ENCODE results near the gene TTC39C. TPM values are rescaled to one million over a fixed set of nuclear protein-coding genes. Genes with fewer than 3 reads are reported as not detected.
"Not testable (repeated sequence)": the region's sequence is repeated elsewhere in the genome, so short reads cannot be mapped to it uniquely, and the experiment has no call there.

The TTC39C gene
- total and polyA plus RNA-seq, 2 experiments from 2014 or later = 23.9 to 41.6 TPM

DNA sequence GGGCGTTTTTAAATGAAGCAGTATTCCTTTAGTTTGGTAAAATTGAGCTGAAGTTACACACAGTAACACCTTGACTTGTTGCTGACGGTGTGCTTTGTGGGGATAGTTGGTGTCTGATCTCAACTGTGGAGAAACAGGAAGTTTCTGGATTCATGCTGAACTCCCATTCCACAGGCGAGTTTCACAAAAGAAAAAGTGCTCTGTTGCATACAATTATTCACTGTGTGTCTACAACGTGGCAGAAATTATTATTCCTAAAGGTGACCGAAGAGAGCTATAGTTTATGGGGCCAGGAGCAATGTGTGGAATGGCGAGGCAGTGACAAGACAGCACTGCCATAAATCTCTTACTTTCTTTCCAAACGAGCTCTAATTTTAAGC lies 123.8 kb downstream of the TTC39C start:
- H3K79me2 ChIP-seq = no peaks in the 10 kb centered on the region
- TF ChIP-seq EZH2phosphoT487 (IDR thresholded peaks at IDR 0.05; ENCODE audit: low read depth, severe bottlenecking, unreplicated experiment) (no peak), EZH2 (IDR thresholded peaks at IDR 0.05; ENCODE audit: borderline replicate concordance) (no peak)
- TF ChIP-seq, protein P1, sequence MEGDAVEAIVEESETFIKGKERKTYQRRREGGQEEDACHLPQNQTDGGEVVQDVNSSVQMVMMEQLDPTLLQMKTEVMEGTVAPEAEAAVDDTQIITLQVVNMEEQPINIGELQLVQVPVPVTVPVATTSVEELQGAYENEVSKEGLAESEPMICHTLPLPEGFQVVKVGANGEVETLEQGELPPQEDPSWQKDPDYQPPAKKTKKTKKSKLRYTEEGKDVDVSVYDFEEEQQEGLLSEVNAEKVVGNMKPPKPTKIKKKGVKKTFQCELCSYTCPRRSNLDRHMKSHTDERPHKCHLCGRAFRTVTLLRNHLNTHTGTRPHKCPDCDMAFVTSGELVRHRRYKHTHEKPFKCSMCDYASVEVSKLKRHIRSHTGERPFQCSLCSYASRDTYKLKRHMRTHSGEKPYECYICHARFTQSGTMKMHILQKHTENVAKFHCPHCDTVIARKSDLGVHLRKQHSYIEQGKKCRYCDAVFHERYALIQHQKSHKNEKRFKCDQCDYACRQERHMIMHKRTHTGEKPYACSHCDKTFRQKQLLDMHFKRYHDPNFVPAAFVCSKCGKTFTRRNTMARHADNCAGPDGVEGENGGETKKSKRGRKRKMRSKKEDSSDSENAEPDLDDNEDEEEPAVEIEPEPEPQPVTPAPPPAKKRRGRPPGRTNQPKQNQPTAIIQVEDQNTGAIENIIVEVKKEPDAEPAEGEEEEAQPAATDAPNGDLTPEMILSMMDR (IDR thresholded peaks at IDR 0.05; ENCODE audit: poor library complexity) = no peak
- H4K20me1 ChIP-seq (ENCODE audit: insufficient read depth, poor library complexity, severe bottlenecking) = no peaks in the 10 kb centered on the region
- H3K27ac ChIP-seq = peak overlapping the region; percentile 58
- H3K4me2 ChIP-seq = peak overlapping the region; percentile 84
- WGBS (ENCODE audit: low lambda C conversion rate, missing lambda C conversion rate) = 49% methylated on average over 7 of the region's 7 CpGs
- H3K36me3 ChIP-seq (replicated peaks; ENCODE audit: insufficient read depth, low read depth) = no peaks in the 10 kb centered on the region
- H3K4me1 ChIP-seq (ENCODE audit: insufficient read depth) = no peaks in the 10 kb centered on the region
- no peak for DNase-seq (ENCODE audit: low spot score)
- no peaks in the 10 kb centered on the region for H3K9me3 ChIP-seq (ENCODE audit: low read depth)
- peak overlapping the region; percentile 39 for H3K4me3 ChIP-seq
- no peaks in the 10 kb centered on the region for H3K27me3 ChIP-seq
- H2AFZ ChIP-seq = peak overlapping the region; percentile 97
- H3K9me2 ChIP-seq (replicated peaks; ENCODE audit: insufficient read depth) = no peaks in the 10 kb centered on the region

DNA sequence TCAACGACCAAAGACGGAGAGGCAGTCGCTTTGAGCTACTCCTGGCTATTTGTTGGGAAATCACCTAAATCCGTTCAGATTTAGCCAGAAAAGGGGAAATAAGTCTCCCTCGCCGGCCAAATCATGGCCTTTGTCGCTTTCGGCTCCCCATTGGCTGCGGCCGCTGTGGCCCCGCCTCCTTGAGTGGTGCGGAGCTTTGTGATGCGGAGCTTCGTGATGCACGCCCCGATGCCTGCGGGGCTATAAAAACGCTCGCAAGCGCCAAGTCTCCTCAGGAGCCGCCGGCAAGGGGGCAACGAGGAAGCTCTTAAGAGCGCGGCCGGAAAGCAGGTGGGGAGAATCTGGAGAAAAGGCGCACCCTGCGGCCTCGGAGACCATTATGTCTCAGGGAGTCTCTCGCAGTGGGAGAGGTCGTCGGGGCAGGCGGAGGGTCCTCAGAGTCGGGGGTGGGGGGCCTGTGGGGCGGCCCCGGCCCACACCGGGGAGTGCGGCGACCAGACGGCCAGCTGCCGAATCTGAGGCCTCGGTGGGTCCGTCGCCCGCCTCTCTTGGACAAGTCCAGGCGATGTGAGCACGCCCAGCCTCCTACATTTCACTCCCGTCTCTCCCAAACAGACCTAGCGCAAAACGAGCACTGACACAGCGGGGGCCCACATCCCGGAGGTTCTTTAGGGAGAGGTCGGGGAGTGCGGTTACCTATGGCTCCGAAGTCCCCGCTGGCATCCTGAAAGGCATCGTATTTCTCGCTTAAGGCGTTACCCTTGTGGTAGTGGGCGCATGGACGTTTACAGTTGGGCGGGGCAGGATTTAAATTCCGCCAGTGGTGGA lies 124.4 kb downstream of the TTC39C start, which contains the start of gene CABYR:
Gene CABYR, plus strand, starts transcription at position 274 of the 828 bp plus-strand sequence. CDS start 4,053 bp downstream, outside the sequence.
- Histone ChIP-seq H3K36me3 (replicated peaks; ENCODE audit: insufficient read depth, low read depth) (no peaks in the 10 kb centered on the region), H3K4me2 (peak within 1 kb of the TSS; percentile 84), H3K79me2 (no peaks in the 10 kb centered on the region), H4K20me1 (ENCODE audit: insufficient read depth, poor library complexity, severe bottlenecking) (no peaks in the 10 kb centered on the region), H3K27me3 (no peaks in the 10 kb centered on the region), H3K4me1 (ENCODE audit: insufficient read depth) (no peaks in the 10 kb centered on the region), H3K9me3 (ENCODE audit: low read depth) (no peaks in the 10 kb centered on the region), H2AFZ (peak within 1 kb of the TSS; percentile 97), H3K4me3 (peak within 1 kb of the TSS; percentile 39), H3K9me2 (replicated peaks; ENCODE audit: insufficient read depth) (no peaks in the 10 kb centered on the region), H3K27ac (peak within 1 kb of the TSS; percentile 58)
- 10% methylated on average over 56 of the region's 63 CpGs for WGBS (ENCODE audit: low lambda C conversion rate, missing lambda C conversion rate)
- peak; percentile 90 for DNase-seq (ENCODE audit: low spot score)
- TF ChIP-seq, protein P1 (IDR thresholded peaks at IDR 0.05; ENCODE audit: poor library complexity) = no peak
- no peak for TF ChIP-seq EZH2 (IDR thresholded peaks at IDR 0.05; ENCODE audit: borderline replicate concordance)
- no peak for TF ChIP-seq EZH2phosphoT487 (IDR thresholded peaks at IDR 0.05; ENCODE audit: low read depth, severe bottlenecking, unreplicated experiment)

DNA sequence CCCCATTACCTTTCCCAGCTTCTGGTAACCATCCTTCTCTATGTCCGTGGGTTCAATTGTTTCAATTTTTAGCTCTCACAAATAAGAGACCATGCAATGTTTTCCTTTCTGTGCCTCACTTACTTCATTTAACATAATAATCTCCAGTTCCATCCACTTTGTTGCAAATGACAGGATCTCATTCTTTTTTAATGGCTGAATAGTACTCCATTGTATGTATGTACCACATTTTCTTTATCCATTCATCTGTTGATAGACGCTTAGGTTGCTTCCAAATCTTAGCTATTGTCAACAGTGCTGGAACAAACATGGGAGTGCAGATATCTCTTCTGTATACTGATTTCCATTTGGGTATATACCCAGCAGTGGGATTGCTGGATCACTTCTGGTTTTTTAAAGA lies 126.1 kb downstream of the TTC39C start:
- H3K9me2 ChIP-seq (replicated peaks; ENCODE audit: insufficient read depth) = no peaks in the 10 kb centered on the region
- no peak overlapping the region for H3K27ac ChIP-seq
- H3K79me2 ChIP-seq = no peaks in the 10 kb centered on the region
- WGBS (ENCODE audit: low lambda C conversion rate, missing lambda C conversion rate) = 91% methylated on average over 2 of the region's 2 CpGs
- no peaks in the 10 kb centered on the region for H3K9me3 ChIP-seq (ENCODE audit: low read depth)
- no peaks in the 10 kb centered on the region for H3K36me3 ChIP-seq (replicated peaks; ENCODE audit: insufficient read depth, low read depth)
- DNase-seq (ENCODE audit: low spot score) = no peak
- no peak overlapping the region for H3K4me3 ChIP-seq
- H3K4me2 ChIP-seq = no peak overlapping the region
- H4K20me1 ChIP-seq (ENCODE audit: insufficient read depth, poor library complexity, severe bottlenecking) = no peaks in the 10 kb centered on the region
- no peak for TF ChIP-seq EZH2phosphoT487 (IDR thresholded peaks at IDR 0.05; ENCODE audit: low read depth, severe bottlenecking, unreplicated experiment)
- no peaks in the 10 kb centered on the region for H3K4me1 ChIP-seq (ENCODE audit: insufficient read depth)
- H3K27me3 ChIP-seq = no peaks in the 10 kb centered on the region
- no peak overlapping the region for H2AFZ ChIP-seq

DNA sequence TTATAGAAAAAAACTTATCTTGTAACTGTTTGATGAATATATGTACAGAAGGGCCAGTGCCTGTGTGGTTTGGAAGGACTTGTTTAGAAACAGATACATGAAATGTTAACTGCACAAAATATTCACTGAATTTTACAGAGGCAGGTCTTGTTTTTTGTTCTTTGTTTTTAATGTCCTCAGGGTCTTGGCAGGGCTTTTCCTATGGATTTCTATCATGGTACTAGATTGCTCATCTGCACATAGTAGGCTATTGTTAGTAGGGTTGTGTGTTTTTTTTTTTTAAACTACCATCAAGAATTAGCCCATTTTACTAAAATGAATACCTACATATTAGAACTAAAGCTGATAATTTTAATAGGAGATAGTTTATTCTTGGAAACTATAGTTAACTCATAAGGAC lies 127.8 kb downstream of the TTC39C start:
- Histone ChIP-seq H2AFZ (no peak overlapping the region), H3K4me1 (ENCODE audit: insufficient read depth) (no peaks in the 10 kb centered on the region), H4K20me1 (ENCODE audit: insufficient read depth, poor library complexity, severe bottlenecking) (no peaks in the 10 kb centered on the region), H3K4me2 (no peak overlapping the region), H3K36me3 (replicated peaks; ENCODE audit: insufficient read depth, low read depth) (no peaks in the 10 kb centered on the region), H3K79me2 (no peaks in the 10 kb centered on the region), H3K27me3 (no peaks in the 10 kb centered on the region), H3K4me3 (no peak overlapping the region), H3K9me3 (ENCODE audit: low read depth) (no peaks in the 10 kb centered on the region), H3K9me2 (replicated peaks; ENCODE audit: insufficient read depth) (no peaks in the 10 kb centered on the region), H3K27ac (no peak overlapping the region)
- DNase-seq (ENCODE audit: low spot score) = no peak
- TF ChIP-seq, protein P1 (IDR thresholded peaks at IDR 0.05; ENCODE audit: poor library complexity) = no peak
- TF ChIP-seq EZH2 (IDR thresholded peaks at IDR 0.05; ENCODE audit: borderline replicate concordance) = no peak
- no peak for TF ChIP-seq EZH2phosphoT487 (IDR thresholded peaks at IDR 0.05; ENCODE audit: low read depth, severe bottlenecking, unreplicated experiment)

DNA sequence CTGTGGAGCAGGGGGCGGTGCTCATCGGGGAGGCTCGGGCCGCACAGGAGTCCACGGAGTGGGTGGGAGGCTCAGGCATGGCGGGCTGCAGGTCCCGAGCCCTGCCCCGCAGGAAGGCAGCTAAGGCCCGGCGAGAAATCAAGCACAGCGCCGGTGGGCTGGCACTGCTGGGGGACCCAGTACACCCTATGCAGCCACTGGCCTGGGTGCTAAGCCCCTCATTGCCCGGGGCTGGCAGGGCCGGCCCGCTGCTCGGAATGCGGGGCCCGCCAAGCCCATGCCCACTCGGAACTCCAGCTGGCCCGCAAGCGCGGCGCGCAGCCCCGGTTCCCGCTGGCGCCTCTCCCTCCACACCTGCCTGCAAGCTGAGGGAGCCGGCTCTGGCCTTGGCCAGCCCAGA lies 135.0 kb downstream of the TTC39C start:
- not testable (repeated sequence) for H3K36me3 ChIP-seq (replicated peaks; ENCODE audit: insufficient read depth, low read depth); H3K27me3 ChIP-seq; H3K4me3 ChIP-seq; H3K27ac ChIP-seq; H3K4me1 ChIP-seq (ENCODE audit: insufficient read depth); H3K4me2 ChIP-seq; H3K9me3 ChIP-seq (ENCODE audit: low read depth); H3K79me2 ChIP-seq; H4K20me1 ChIP-seq (ENCODE audit: insufficient read depth, poor library complexity, severe bottlenecking); H2AFZ ChIP-seq; H3K9me2 ChIP-seq (replicated peaks; ENCODE audit: insufficient read depth); DNase-seq (ENCODE audit: low spot score)
- WGBS (ENCODE audit: low lambda C conversion rate, missing lambda C conversion rate) = 96% methylated on average over 23 of the region's 28 CpGs
